Naive B cell (primary cell): ENCODE results near the gene BUD23. TPM values are rescaled to one million over a fixed set of nuclear protein-coding genes. Genes with fewer than 3 reads are reported as not detected.
"Not testable (repeated sequence)": the region's sequence is repeated elsewhere in the genome, so short reads cannot be mapped to it uniquely, and the experiment has no call there.

ENCODE experiments used
- ATAC-seq, 2 donors: fragments of 150-1000 bp; cut with Tn5 transposase; 2 replicates each; pipeline ENCODE4 v1.10.0; 2021; ENCODE audit warnings: low read depth in 2 of 2, mild to moderate bottlenecking in 2 of 2, moderate library complexity in 2 of 2
- DNase-seq: peaks from one replicate; pipeline ENCODE4 v3.0.0; 2022
- H3K27ac Mint-ChIP-seq, 6 donors: one replicate each; pipeline ENCODE4 v1.8.0; 2020 to 2022; ENCODE audit warnings: mild to moderate bottlenecking in 6 of 6, mixed read lengths in 6 of 6, moderate library complexity in 5 of 6, inconsistent platforms in 2 of 6
- H3K27me3 Mint-ChIP-seq, 3 donors: one replicate each; pipeline ENCODE4 v1.8.0; 2021 to 2022; ENCODE audit warnings: mixed read lengths in 3 of 3, mild to moderate bottlenecking in 1 of 3
- H3K36me3 Mint-ChIP-seq, 2 donors: one replicate each; pipeline ENCODE4 v1.8.0; 2020 to 2022; ENCODE audit warnings: mixed read lengths in 2 of 2, inconsistent platforms in 1 of 2, mild to moderate bottlenecking in 1 of 2
- H3K4me1 Mint-ChIP-seq, 3 donors: one replicate each; pipeline ENCODE4 v1.8.0; 2020 to 2022; ENCODE audit warnings: mixed read lengths in 3 of 3, inconsistent platforms in 1 of 3, mild to moderate bottlenecking in 1 of 3, moderate library complexity in 1 of 3
- H3K4me3 Mint-ChIP-seq, 8 donors: one replicate each; pipeline ENCODE4 v1.8.0; 2020 to 2022; ENCODE audit warnings: mild to moderate bottlenecking in 8 of 8, mixed read lengths in 8 of 8, moderate library complexity in 8 of 8, inconsistent platforms in 2 of 8
- H3K9me3 Mint-ChIP-seq, 7 donors: one replicate each; pipeline ENCODE4 v1.8.0; 2020 to 2022; ENCODE audit warnings: mixed read lengths in 7 of 7, mild to moderate bottlenecking in 5 of 7, inconsistent platforms in 2 of 7, moderate library complexity in 1 of 7
- polyA plus RNA-seq, 6 donors: library from polyadenylated mRNA; unstranded; fragments of 300-500 nt; fragmentation: Illumina TruSeq; gene quantifications; one replicate each; pipeline ENCODE4 v1.2.3, GENCODE V29; 2021; ENCODE audit warnings: low read depth in 6 of 6

BUD23 gene
- polyA plus RNA-seq, 6 donors from 2014 or later: 129 to 249 (median 148) TPM

GRCh38 chr7:73706126-73707044 is 23.0 kb downstream of the BUD23 start:
- H3K27me3 Mint-ChIP-seq: peaks cover 11 to 41% (median 26%) of the 10 kb centered on the region in 3 donors
- peak overlapping the region in 2 of 8 donors; percentile 16 to 40 for H3K4me3 Mint-ChIP-seq
- peaks cover 4 to 9% of the 10 kb centered on the region in 2 donors for H3K36me3 Mint-ChIP-seq
- DNase-seq: no peak
- ATAC-seq: no peak
- peaks cover 10 to 36% (median 30%) of the 10 kb centered on the region in 3 donors for H3K4me1 Mint-ChIP-seq
- peak overlapping the region in 2 of 6 donors; percentile 47 to 56 for H3K27ac Mint-ChIP-seq
- no peaks in the 10 kb centered on the region for H3K9me3 Mint-ChIP-seq

- peaks cover 9 to 41% (median 26%) of the 10 kb centered on the region in 3 donors for H3K27me3 Mint-ChIP-seq
- no peaks in the 10 kb centered on the region for H3K9me3 Mint-ChIP-seq
- DNase-seq (peak; percentile 48), ATAC-seq (peak; percentile 65 to 71)
- H3K4me1 Mint-ChIP-seq: peaks cover 10 to 28% (median 26%) of the 10 kb centered on the region in 3 donors
- peaks cover 0 to 3% of the 10 kb centered on the region in 2 donors for H3K36me3 Mint-ChIP-seq
- H3K27ac Mint-ChIP-seq: peak overlapping the region in 2 of 6 donors; percentile 30 to 76
- H3K4me3 Mint-ChIP-seq: peak overlapping the region in 6 of 8 donors; percentile 32 to 54 (median 44)
These were observed 23.7 kb downstream of the BUD23 start for GRCh38 chr7:73707045-73707631.

- H3K36me3 Mint-ChIP-seq: no peaks in the 10 kb centered on the region
- ATAC-seq: no peak
These were observed 25.7 kb downstream of the BUD23 start for GRCh38 chr7:73708961-73709549.

GRCh38 chr7:73712773-73713172 is 29.4 kb downstream of the BUD23 start:
- Mint-ChIP-seq H3K4me1 (peaks cover 3 to 11% (median 5%) of the 10 kb centered on the region in 3 donors), H3K9me3 (no peaks in the 10 kb centered on the region), H3K27me3 (peaks cover 18 to 63% (median 43%) of the 10 kb centered on the region in 3 donors), H3K36me3 (no peaks in the 10 kb centered on the region), H3K4me3 (no peak overlapping the region), H3K27ac (peak overlapping the region in 1 of 6 donors; percentile 69)
- no peak for ATAC-seq
- no peak for DNase-seq

More at GRCh38 chr7:73708961-73709549, 25.7 kb downstream of the BUD23 start:
- Mint-ChIP-seq H3K27ac (no peak overlapping the region), H3K4me3 (peak overlapping the region in 1 of 8 donors; percentile 27), H3K4me1 (peaks cover 8 to 20% (median 19%) of the 10 kb centered on the region in 3 donors), H3K27me3 (peaks cover 10 to 48% (median 31%) of the 10 kb centered on the region in 3 donors), H3K9me3 (no peaks in the 10 kb centered on the region)
- DNase-seq: no peak

GRCh38 chr7:73713319-73713718 is 29.9 kb downstream of the BUD23 start:
- not testable (repeated sequence) for DNase-seq, H3K36me3 Mint-ChIP-seq, H3K27ac Mint-ChIP-seq, H3K9me3 Mint-ChIP-seq, ATAC-seq, H3K4me3 Mint-ChIP-seq
- peaks cover 9 to 16% (median 9%) of the 10 kb centered on the region in 3 donors for H3K4me1 Mint-ChIP-seq
- peaks cover 23 to 69% (median 49%) of the 10 kb centered on the region in 3 donors for H3K27me3 Mint-ChIP-seq

GRCh38 chr7:73715648-73716317 is 32.4 kb downstream of the BUD23 start:
- H3K36me3 Mint-ChIP-seq: no peaks in the 10 kb centered on the region
- H3K27ac Mint-ChIP-seq: no peak overlapping the region
- no peak for ATAC-seq
- no peaks in the 10 kb centered on the region for H3K9me3 Mint-ChIP-seq
- no peak for DNase-seq
- peaks cover 23 to 77% (median 57%) of the 10 kb centered on the region in 3 donors for H3K27me3 Mint-ChIP-seq
- peaks cover 12 to 24% (median 21%) of the 10 kb centered on the region in 3 donors for H3K4me1 Mint-ChIP-seq
- no peak overlapping the region for H3K4me3 Mint-ChIP-seq

- Mint-ChIP-seq H3K27me3 (peaks cover 23 to 71% (median 56%) of the 10 kb centered on the region in 3 donors), H3K27ac (no peak overlapping the region), H3K9me3 (no peaks in the 10 kb centered on the region), H3K4me1 (peaks cover 12 to 24% (median 21%) of the 10 kb centered on the region in 3 donors), H3K36me3 (no peaks in the 10 kb centered on the region), H3K4me3 (no peak overlapping the region)
- DNase-seq (no peak), ATAC-seq (no peak)
These were observed 33.0 kb downstream of the BUD23 start for GRCh38 chr7:73716318-73716890.

GRCh38 chr7:73717025-73717807 is 33.8 kb downstream of the BUD23 start:
- no peak for DNase-seq
- H3K4me1 Mint-ChIP-seq: peaks cover 12 to 24% (median 21%) of the 10 kb centered on the region in 3 donors
- H3K36me3 Mint-ChIP-seq: no peaks in the 10 kb centered on the region
- H3K4me3 Mint-ChIP-seq: peak overlapping the region in 6 of 8 donors; percentile 60 to 91 (median 74)
- no peaks in the 10 kb centered on the region for H3K9me3 Mint-ChIP-seq
- no peak overlapping the region for H3K27ac Mint-ChIP-seq
- H3K27me3 Mint-ChIP-seq: peaks cover 27 to 63% (median 48%) of the 10 kb centered on the region in 3 donors
- ATAC-seq: no peak

GRCh38 chr7:73717991-73718405 is 34.6 kb downstream of the BUD23 start:
- H3K9me3 Mint-ChIP-seq: no peaks in the 10 kb centered on the region
- H3K27ac Mint-ChIP-seq: peak overlapping the region in 1 of 6 donors; percentile 41
- peaks cover 19 to 55% (median 40%) of the 10 kb centered on the region in 3 donors for H3K27me3 Mint-ChIP-seq

GRCh38 chr7:73718438-73718881 is 35.1 kb downstream of the BUD23 start:
- Mint-ChIP-seq H3K4me3 (peak overlapping the region; percentile 37 to 91 (median 73)), H3K4me1 (peaks cover 12 to 24% (median 21%) of the 10 kb centered on the region in 3 donors), H3K27me3 (peaks cover 17 to 50% (median 36%) of the 10 kb centered on the region in 3 donors), H3K36me3 (no peaks in the 10 kb centered on the region), H3K9me3 (no peaks in the 10 kb centered on the region), H3K27ac (peak overlapping the region in 1 of 6 donors; percentile 41)
- ATAC-seq: no peak
- no peak for DNase-seq

More at GRCh38 chr7:73717991-73718405, 34.6 kb downstream of the BUD23 start:
- Mint-ChIP-seq H3K4me3 (peak overlapping the region in 7 of 8 donors; percentile 66 to 91 (median 77)), H3K36me3 (no peaks in the 10 kb centered on the region), H3K4me1 (peaks cover 12 to 24% (median 21%) of the 10 kb centered on the region in 3 donors)
- no peak for DNase-seq
- ATAC-seq: peak; percentile 17 to 21

- Mint-ChIP-seq H3K27ac (peak within 1 kb of the TSS in 3 of 6 donors; percentile 23 to 89 (median 54)), H3K4me1 (peaks cover 12 to 24% (median 21%) of the 10 kb centered on the region in 3 donors), H3K9me3 (no peaks in the 10 kb centered on the region), H3K36me3 (no peaks in the 10 kb centered on the region), H3K4me3 (peak within 1 kb of the TSS; percentile 82 to 93 (median 88)), H3K27me3 (peaks cover 17 to 43% (median 30%) of the 10 kb centered on the region in 3 donors)
- DNase-seq: peak; percentile 59
- ATAC-seq: peak; percentile 84 to 88
These were observed 35.8 kb downstream of the BUD23 start, which contains the start of gene STX1A for GRCh38 chr7:73718905-73719805. Gene STX1A (minus strand): TSS chr7:73719669. CDS start chr7:73719631, 38 bp downstream.
